Stimulated activated CD8-positive, alpha-beta memory T cell treated with anti-CD3 and anti-CD28 coated beads, Interleukin-7, amount 100 ng/mL, for 1 hour (primary cell): ENCODE measurements around the gene CFAP97.
A peak's percentile ranks its signal among the peaks of the same experiment; 100 is the strongest.
"Not testable (repeated sequence)": the region's sequence is repeated elsewhere in the genome, so short reads cannot be mapped to it uniquely, and the experiment has no call there.

ENCODE experiments used
- DNase-seq, 2 donors: peaks; one replicate each; pipeline ENCODE4 v3.0.0-alpha.2; 2020; ENCODE audit warnings: low read depth in 2 of 2

CFAP97 gene

DNA sequence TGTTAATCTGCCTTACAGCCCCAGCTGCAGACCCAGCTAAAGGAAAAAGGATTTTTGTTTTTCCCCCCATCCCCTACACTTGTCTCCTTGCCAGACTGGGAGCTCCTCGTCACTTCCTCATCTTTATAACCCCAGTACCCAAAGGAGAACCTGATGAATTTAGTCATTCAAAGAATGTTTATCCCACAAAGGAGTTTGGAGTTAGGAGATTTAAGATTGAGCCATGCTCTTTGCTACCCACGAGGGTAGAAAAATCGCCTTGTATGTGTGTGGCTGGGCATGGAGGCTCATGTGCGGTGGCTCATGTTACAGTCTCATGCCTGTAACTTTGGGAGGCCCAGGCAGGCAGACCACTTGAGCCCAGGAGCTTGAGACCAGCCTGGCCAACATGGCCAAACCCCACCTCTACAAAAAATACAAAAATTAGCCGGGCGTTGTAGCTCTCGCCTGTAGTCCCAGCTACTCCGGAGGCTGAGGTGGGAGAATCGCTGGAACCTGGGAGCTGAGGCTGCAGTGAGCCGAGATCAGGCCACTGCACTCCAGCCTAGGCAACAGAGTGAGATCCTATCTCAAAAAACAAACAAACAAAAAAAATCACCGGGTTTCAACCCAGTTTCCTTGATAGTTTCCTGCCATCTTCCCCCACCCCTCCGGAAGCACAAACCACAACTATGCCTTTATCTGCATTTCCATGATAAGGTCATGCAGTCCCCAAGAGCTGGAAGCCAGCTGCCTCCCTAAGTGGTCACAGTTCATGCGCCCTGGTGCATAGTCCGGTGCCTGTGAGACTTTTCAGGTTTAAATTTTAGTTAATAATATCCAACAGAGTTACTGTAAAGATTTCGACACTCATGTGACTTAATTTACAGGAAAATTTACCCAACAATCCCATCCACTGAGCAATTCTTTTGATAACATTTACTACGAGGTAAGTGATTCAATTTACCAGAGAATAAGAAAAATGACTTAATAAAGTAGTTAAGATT is 1.5 kb downstream of the CFAP97 start:
- DNase-seq, result no peak

DNA sequence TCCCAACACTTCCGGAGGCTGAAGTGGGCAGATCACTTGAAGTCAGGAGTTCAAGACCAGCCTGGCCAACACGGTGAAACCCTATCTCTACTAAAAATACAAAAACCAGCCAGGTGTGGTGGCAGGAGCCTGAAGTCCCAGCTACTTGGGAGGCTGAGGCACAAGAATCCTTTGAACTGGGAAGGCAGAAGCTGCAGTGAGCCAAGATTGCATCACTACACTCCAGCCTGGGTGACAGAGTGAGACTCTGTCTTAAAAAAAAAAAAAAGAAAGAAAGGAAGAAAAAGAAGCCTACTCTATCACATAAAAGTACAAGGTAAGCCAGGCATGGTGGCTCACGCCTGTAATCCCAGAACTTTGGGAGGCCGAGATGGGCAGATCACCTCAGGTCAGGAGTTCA is 5.6 kb downstream of the CFAP97 start:
- not testable (repeated sequence) for DNase-seq

DNA sequence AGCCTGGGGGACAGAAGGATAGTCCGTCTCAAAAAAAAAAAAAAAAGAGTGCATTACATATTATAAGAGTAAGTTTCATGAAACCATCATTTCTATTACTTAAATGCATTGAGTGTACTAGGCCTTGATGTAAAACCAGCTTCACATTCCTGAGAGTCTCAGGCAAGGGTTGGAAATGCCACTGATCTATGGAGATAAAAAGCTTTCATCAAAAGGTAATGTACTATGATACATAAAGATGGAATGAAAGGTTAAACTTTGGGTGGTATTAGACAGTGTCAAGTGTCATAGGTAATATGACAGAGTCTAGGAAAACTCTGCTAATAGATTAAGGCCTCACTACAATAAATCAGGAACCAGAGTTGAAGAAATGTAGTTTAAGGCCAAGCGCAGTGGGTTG is 7.4 kb downstream of the CFAP97 start:
- no peak for DNase-seq

DNA sequence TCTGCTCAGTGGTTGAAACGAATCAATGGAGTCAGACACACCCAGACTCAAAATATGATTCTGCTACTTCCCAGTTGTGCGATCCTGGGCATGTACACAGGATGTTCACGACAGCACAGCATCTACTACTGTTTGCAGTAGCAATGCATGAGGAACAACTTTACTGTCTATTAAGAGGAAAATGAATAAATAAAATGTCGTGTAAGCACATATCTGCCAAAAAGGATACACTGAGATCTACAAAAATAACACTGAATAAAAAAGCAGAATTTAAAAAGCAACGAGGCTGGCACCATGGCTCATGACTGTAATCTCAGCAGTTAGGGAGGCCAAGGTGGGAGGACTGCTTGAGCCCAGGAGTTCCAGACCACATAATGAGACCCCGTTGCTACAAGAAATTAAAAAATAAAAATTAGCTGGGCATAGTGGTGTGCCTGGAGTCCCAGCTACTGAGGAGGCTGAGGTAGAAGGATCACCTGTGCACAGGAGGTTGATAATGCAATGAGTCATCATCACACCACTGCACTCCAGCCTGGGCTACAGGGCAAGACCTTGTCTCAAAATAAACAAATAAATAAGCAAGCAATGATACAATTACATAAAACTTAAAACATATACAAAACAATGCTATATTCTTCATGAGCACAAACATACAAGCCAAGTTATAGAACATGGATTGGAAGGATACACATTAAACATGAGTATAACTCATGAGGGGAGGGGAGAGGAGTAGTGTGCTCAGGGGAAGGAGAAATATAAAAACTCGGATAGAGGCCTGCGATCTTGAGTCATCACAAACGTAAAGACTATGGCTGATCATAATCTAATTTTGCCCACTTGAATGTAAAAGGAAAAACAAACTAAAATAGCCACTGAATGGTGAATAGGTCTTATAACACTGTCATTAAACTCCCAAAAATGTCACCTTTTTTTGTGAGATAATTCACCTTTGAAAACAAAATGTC is 8.6 kb downstream of the CFAP97 start:
- DNase-seq, result no peak

DNA sequence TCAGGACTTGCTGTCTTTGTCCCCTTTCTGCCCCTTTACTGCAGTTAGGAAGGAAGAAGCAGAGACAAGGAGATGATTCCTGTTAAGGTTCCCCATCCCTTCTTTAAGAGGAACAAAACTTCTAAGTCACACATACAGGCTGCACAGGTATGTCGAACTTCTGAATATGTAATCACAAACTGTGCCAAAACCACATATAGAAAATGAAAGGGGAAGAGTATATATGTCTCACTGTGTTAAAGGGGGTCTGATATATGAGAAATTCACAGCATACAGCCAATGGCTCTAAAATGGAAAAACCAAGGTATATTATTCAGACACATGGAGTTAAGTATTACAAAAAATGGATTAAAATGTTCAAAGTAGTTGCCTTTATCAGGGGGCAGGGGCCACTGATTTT is 11.7 kb downstream of the CFAP97 start:
- DNase-seq, result no peak

DNA sequence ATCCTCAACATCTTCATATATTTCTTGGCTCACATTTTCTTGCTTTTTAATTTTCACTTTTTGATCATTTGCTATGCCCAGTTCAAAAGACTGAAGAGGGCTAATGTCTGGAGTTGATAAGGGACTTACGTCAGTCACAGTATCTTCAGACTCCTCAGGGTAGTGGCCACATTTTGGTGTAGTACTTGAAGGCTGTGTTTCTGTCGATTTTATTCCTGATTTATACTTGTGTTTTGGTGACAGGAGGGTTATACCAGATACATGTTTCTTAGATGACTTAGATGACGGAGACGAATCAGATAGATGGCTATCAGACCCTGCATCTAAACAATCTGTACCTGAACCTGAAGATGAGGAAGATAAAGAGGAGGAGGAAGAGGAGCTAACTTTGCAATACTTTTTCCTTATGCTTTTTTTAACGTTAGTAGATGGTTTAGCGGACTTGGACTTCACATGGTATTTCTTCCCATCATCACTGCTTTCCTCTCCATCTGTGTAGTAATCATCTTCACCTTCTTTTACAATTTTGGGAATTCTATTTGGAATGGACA is 13.4 kb downstream of the CFAP97 start:
- DNase-seq, result no peak

DNA sequence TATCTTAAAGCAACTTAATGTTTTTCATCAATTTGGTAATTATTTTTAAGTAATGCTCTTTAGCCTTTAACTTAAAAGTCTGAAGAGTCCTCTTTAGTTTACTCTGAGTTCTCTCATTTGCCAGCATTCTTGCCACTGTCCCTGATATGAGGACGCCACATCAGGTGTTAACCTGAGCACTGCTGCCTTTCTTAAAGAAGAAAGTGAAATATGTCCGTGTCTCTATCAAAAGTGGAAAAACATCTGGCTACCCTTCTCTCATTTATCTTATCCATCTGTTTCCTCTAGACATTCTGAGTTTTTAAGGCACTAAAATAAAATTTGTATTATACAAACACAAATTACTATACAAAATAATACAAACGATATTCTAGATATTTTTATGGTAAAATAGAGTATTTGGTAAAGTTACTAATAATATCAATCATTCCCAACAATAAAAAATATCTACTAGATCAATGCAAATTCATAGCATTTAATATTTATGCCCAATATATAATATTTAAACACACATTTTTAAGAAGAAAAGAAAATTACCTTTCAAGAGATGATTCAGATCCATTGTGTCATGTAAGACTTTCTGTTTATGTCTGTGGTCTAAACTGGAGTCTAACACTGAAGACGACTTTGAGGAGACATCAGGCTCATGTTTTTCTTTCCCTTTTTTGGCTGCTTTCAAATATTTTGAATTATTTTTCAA is 14.0 kb downstream of the CFAP97 start:
- no peak for DNase-seq

DNA sequence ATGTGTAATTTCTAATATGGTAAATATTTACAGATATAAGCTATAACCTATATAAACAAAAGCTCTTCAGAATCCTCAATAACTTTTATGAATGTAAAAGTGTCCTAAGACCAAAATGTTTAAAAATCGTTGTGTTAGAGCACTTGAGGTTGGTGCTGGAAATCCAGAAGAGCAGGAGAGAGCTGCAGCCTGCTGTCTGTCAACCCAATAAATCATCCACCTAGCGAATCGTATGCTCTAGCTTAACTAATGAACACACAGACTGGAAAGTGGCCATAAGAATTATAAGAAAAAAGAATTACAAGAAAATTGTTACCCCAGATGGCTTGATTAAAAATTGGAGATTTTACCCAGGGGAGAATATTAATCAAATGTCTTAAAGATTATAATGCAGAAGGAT is 17.0 kb downstream of the CFAP97 start:
- DNase-seq, result no peak

DNA sequence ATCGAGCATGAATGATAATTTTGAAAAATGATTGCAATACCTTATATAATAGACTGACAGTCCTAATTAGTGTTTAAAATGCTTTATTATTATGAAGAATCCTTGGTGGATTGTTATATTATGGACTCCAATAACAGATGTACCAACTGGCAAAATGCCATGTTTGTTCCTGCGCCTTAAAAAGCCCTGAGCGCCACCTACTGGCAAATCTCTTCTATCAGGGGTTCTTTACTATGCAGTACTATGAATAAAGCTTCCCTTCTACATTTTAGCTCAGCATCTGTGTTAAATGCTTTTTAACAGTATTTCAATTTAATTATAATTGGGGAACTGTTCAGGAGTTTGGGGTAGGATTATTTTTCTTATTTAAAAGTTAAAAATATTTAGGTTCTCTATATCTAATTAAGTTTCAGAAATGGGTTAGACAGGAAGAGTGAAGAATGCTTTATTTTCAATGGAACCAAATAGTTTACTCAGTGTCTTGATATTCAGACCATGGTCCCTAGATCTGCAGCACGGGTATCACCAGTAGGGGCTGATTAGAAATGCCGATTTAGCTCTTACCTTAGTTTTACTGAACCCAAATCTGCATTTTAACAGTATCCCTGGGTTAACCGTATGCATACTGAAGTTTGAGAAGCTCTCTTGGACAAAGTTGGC is 20.0 kb downstream of the CFAP97 start:
- peak; percentile 47 to 66 for DNase-seq

DNA sequence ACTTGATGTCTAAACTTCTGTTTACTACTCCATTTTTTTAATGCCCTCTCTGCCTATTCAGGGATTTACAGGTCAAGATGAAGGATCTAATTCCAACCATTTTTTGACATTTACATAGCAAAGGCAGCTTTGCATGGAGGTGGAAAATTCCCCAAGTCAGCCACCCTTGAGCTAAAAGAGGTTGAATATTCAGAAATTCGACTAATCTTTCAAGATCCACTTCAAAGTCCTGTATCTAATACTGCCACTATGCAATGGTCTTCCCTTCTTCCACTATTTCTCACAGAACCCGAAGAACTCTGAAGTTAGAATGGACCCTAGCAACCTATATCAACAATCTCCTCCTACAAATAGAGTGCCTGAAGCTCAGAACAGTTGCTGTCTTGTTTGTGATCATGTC is 21.6 kb downstream of the CFAP97 start:
- DNase-seq, result no peak

DNA sequence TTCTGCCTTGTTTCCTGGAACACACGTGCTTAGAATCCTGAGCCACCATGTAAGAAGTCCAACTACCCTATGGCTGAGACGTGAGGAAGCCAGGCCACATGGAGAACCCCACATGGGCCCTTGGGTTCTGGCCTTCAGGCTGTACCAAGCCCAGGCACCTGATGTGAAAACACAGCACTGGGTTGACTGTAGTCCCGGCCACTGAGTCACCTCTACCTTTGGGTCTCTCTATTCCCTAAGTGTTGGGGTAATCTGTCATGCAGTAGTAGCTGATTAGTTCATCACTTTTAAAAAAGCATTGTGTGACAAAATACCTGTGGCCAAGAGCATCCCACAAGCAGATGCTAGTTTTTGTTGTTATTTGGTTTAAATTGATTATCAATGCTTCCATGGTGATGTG is 24.3 kb downstream of the CFAP97 start:
- no peak for DNase-seq

DNA sequence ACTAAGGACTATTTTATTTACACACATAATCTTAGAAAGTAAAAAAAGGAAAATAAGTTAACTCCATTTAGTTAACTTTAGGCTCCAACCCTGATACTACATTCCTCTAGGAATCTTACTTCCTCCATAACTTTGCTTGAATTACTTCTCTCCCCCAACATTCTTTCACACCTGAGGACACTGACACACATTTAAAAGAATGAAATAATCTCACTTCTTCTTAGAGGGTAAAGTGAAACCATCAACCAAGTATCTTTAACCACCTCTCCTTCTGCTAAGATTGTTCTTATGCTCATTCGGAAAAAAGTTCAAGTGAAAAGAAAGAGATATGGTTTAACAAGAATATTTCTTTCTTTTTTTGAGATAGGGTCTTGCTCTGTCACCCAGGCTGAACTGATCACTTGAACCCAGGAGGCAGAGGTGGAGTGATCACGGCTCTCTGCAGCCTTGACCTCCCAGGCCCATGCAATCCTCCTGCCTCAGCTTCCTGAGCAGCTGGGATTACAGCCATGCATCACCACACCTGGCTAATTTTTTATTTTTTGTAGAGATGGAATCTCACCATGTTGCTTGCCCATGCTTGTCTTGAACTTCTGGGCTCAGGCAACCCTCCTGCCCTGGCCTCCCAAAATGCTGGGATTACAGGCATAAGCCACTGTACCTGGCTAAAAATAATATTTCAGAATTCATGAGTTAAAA is 32.3 kb downstream of the CFAP97 start:
- DNase-seq, result no peak

DNA sequence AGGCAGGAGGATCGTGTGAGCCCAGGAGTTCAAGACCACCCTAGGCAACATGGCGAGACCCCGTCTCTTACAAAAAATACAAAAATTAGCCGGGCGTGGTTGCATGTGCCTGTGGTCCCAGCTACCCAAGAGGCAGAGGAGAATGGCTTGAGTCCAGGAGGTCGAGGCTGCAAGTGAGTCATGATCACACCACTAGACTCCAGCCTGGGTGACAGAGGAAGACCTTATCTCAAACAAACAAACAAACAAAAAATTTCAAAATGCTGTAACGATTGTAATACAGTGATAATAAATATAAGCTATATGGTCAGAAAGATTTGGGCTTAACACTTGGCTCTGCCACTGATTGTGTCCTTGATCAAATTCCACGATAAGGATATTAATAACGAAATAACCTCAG is 36.6 kb downstream of the CFAP97 start:
- DNase-seq, result no peak

DNA sequence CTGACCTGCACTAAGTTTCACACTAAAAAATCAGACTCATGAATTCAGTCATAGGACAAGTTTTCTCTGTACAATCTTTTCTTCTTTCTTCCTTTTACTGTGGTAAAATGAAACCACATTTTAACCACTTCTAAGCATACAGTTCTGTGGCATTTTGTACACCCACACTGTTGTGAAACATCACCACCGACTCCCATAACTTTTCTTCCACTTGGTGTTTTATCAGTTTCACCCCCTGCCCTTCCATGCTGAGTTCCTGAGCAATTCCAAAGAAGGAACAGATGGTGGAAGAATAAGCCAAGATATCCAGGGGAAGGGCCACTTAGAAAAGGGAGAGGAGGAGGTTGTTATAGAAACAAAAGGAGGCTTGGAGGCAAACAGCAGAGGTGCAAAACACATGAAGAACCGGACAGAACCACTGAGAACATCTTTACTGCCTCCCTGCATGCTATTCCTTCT is 38.2 kb downstream of the CFAP97 start:
- DNase-seq, result no peak

DNA sequence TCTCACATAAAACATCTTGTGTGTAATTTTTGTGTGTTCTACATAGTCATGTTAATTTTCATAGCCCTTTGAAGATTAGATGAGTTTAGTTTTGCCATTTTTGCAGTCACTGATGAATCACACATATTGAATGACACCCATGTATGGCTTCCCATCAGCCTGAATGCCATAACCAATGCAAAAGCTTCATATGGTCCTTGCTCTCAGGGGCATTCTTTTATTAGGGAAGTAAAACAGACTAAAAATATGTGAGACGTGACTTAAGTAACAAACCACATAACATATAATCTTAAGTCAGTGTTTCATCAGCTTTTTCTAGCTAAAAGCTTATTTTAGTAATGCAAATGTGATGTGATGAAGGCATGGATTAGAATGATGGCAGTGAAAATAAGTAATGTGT is 52.5 kb downstream of the CFAP97 start:
- DNase-seq, result no peak

DNA sequence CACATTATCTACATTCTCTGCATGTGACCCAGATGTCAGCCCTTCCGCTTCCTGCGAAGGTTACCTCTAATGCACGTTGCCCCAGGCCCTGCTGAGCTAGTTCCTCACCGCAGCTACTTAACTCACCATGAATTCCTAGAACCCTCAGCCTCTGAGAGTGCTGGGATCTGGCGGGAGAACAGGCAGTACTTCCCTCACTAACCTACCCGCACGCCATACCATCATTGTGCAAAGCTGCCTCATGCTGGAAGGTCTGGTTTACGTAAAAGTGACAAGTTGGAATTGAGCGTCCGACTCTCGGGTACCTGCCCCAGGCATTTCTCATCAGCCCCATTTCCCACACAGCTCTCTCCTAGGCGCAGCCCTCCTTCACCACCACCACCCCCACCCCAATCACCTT is 54.4 kb downstream of the CFAP97 start:
- DNase-seq, result no peak

DNA sequence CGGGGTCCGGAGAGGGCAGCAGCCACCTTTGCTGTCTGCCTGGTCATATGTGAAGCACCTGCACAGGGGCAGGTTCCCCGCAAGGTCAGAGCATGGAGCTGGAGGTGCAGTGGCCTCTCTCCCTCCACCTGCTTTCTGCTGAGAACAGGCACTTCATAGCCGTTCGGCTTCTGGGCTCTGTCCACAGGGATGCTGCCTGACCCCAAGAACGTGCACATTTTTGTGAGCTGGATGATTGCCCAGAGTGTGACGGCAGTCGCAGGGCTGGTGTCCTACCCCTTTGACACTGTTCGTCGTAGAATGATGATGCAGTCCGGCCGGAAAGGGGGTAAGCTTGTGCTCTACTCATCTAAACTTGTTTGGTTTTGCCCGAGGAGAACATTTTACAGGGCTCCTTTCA is 58.2 kb downstream of the CFAP97 start:
- DNase-seq, result no peak

DNA sequence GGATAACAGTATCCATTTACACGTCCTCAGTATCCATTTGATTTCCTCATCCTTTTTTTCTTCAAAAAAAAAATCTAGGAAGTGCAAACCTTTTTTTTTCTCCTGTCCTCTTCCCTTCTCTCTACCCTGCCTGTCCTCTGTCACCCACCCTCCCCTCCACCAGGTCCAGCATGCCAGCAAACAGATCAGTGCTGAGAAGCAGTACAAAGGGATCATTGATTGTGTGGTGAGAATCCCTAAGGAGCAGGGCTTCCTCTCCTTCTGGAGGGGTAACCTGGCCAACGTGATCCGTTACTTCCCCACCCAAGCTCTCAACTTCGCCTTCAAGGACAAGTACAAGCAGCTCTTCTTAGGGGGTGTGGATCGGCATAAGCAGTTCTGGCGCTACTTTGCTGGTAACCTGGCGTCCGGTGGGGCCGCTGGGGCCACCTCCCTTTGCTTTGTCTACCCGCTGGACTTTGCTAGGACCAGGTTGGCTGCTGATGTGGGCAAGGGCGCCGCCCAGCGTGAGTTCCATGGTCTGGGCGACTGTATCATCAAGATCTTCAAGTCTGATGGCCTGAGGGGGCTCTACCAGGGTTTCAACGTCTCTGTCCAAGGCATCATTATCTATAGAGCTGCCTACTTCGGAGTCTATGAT is 59.1 kb downstream of the CFAP97 start:
- no peak for DNase-seq

DNA sequence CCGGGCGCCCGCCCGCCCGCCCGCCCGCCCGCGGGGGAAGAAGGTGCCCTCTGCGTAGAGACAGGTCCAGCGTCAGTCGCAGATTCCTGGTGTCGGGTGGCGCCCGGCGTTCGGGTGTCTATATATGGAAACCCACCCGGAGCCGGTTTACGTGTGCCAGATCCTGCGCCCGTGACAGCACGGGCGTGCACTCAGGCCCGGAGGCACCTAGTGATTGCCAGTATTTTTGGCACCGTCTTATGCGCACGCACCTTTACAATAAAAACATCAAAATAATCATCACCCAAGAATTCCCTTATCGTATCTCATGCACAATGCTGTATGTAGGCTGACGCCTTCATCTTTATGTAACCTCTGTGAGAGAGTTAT is 60.2 kb downstream of the CFAP97 start:
- DNase-seq, result no peak
